Neural progenitor cell (in vitro differentiated cells): Measurements from ENCODE around the gene ZNF471. TPM values are rescaled to one million over a fixed set of nuclear protein-coding genes. Genes with fewer than 3 reads are reported as not detected.

Experiments used
- DNase-seq: peaks from one replicate; pipeline ENCODE4 v3.0.0-alpha.2; 2016; ENCODE audit warnings: low spot score
- H2AFZ ChIP-seq: fragments of 200-600 bp; sonication (generic); replicated peaks from 2 replicates; pipeline ENCODE4 v1.6.1; 2016; ENCODE audit warnings: antibody characterized with exemption
- H3F3A ChIP-seq: fragments of 200-600 bp; sonication (generic); 2 replicates; pipeline ENCODE4 v1.6.1; 2016; ENCODE audit warnings: antibody characterized with exemption, low read depth
- H3K27ac ChIP-seq: fragments of 200-600 bp; sonication (generic); 2 replicates; pipeline ENCODE4 v1.5.1; 2016; ENCODE audit warnings: mild to moderate bottlenecking
- H3K27me3 ChIP-seq: fragments of 200-600 bp; sonication (generic); 2 replicates; pipeline ENCODE4 v1.6.1; 2016; ENCODE audit warnings: mild to moderate bottlenecking, moderate library complexity
- H3K36me3 ChIP-seq: fragments of 200-600 bp; sonication (generic); 2 replicates; pipeline ENCODE4 v1.5.1; 2016
- H3K4me1 ChIP-seq: fragments of 200-600 bp; sonication (generic); 2 replicates; pipeline ENCODE4 v1.6.1; 2016; ENCODE audit warnings: mixed run types
- H3K4me2 ChIP-seq: fragments of 200-600 bp; sonication (generic); 2 replicates; pipeline ENCODE4 v1.6.1; 2016
- H3K4me3 ChIP-seq: fragments of 200-600 bp; sonication (generic); 2 replicates; pipeline ENCODE4 v1.5.1; 2016
- H3K79me2 ChIP-seq: fragments of 200-600 bp; sonication (generic); 2 replicates; pipeline ENCODE4 v1.6.1; 2016; ENCODE audit warnings: low read depth
- H3K9ac ChIP-seq: fragments of 200-600 bp; sonication (generic); 2 replicates; pipeline ENCODE4 v1.6.1; 2016
- H3K9me3 ChIP-seq: fragments of 200-600 bp; sonication (generic); 2 replicates; pipeline ENCODE4 v1.5.1; 2016; ENCODE audit warnings: low read depth
- H4K20me1 ChIP-seq: fragments of 200-600 bp; sonication (generic); 2 replicates; pipeline ENCODE4 v1.6.1; 2016; ENCODE audit warnings: low read depth
- H3K27ac Mint-ChIP-seq: 3 replicates; pipeline ENCODE4 v1.8.0; 2021; ENCODE audit warnings: mixed read lengths
- H3K27me3 Mint-ChIP-seq: 2 replicates; pipeline ENCODE4 v1.8.0; 2022; ENCODE audit warnings: low read depth, mild to moderate bottlenecking, inconsistent platforms, moderate library complexity, mixed read lengths; ENCODE audit not compliant: insufficient read depth
- H3K36me3 Mint-ChIP-seq: 3 replicates; pipeline ENCODE4 v1.8.0; 2021; ENCODE audit warnings: mixed read lengths
- H3K4me1 Mint-ChIP-seq: 3 replicates; pipeline ENCODE4 v1.8.0; 2021; ENCODE audit warnings: mixed read lengths
- H3K4me3 Mint-ChIP-seq: 3 replicates; pipeline ENCODE4 v1.8.0; 2021; ENCODE audit warnings: mild to moderate bottlenecking, moderate library complexity, mixed read lengths
- H3K9me3 Mint-ChIP-seq: 3 replicates; pipeline ENCODE4 v1.8.0; 2020; ENCODE audit warnings: mixed read lengths
- CTCF ChIP-seq: fragments of 200-600 bp; sonication (generic); IDR thresholded peaks from 2 replicates; pipeline ENCODE4 v1.5.1; 2017; ENCODE audit warnings: antibody characterized with exemption, mild to moderate bottlenecking
- EZH2 ChIP-seq: fragments of 200-600 bp; sonication (generic); IDR thresholded peaks from 2 replicates; pipeline ENCODE4 v1.6.1; 2017; ENCODE audit warnings: antibody characterized with exemption, mild to moderate bottlenecking, moderate library complexity
- EZH2phosphoT487 ChIP-seq: fragments of 200-600 bp; sonication (generic); IDR thresholded peaks from 2 replicates; pipeline ENCODE4 v1.6.1; 2017; ENCODE audit warnings: antibody characterized with exemption
- total RNA-seq: library from RNA; depleted of rRNA; stranded (reverse); fragments of >200 nt; gene quantifications from 2 replicates; pipeline ENCODE4 v1.2.3, GENCODE V29; 2015; ENCODE audit warnings: low replicate concordance

Gene ZNF471
- total RNA-seq, result 1.4 and 1.9 TPM in 2 replicates

- peak within 1 kb of the TSS; percentile 62 for H3K9ac ChIP-seq
- Mint-ChIP-seq H3K4me3 (no peak within 1 kb of the TSS), H3K27ac (no peak within 1 kb of the TSS), H3K27me3 (no peaks in the 10 kb centered on the region), H3K9me3 (peaks cover 18% of the 10 kb centered on the region), H3K36me3 (no peaks in the 10 kb centered on the region), H3K4me1 (no peaks in the 10 kb centered on the region)
- H2AFZ ChIP-seq, result peak within 1 kb of the TSS; percentile 92
- peak within 1 kb of the TSS; percentile 85 for H3K27ac ChIP-seq
- DNase-seq, result peak; percentile 96
- TF ChIP-seq CTCF (no peak), EZH2 (no peak), EZH2phosphoT487 (no peak)
- peaks cover 1% of the 10 kb centered on the region for H3K36me3 ChIP-seq
- H3K4me1 ChIP-seq, result no peaks in the 10 kb centered on the region
- H3K79me2 ChIP-seq, result no peaks in the 10 kb centered on the region
- H4K20me1 ChIP-seq, result no peaks in the 10 kb centered on the region
- peaks cover 1% of the 10 kb centered on the region for H3K9me3 ChIP-seq
- H3F3A ChIP-seq, result no peaks in the 10 kb centered on the region
- H3K4me2 ChIP-seq, result peak within 1 kb of the TSS; percentile 75
- no peaks in the 10 kb centered on the region for H3K27me3 ChIP-seq
- H3K4me3 ChIP-seq, result peak within 1 kb of the TSS; percentile 85
Observed at GRCh38 chr19:56507446-56508289, at the start of gene ZNF471. Gene ZNF471, plus strand, starts transcription at chr19:56507855. Its CDS starts 3,717 bp downstream, at chr19:56511572.

GRCh38 chr19:56474308-56474707 lies 33.3 kb upstream of the ZNF471 start:
- no peak overlapping the region for H2AFZ ChIP-seq
- no peak overlapping the region for H3K27ac Mint-ChIP-seq
- no peaks in the 10 kb centered on the region for H3F3A ChIP-seq
- H4K20me1 ChIP-seq, result no peaks in the 10 kb centered on the region
- H3K4me3 ChIP-seq, result no peak overlapping the region
- no peaks in the 10 kb centered on the region for H3K4me1 Mint-ChIP-seq
- no peak overlapping the region for H3K4me3 Mint-ChIP-seq
- peaks cover 53% of the 10 kb centered on the region for H3K9me3 Mint-ChIP-seq
- no peaks in the 10 kb centered on the region for H3K9me3 ChIP-seq
- TF ChIP-seq EZH2, result no peak
- no peak for TF ChIP-seq EZH2phosphoT487
- no peak for TF ChIP-seq CTCF
- no peak overlapping the region for H3K9ac ChIP-seq
- no peak overlapping the region for H3K27ac ChIP-seq
- no peaks in the 10 kb centered on the region for H3K4me1 ChIP-seq
- no peaks in the 10 kb centered on the region for H3K27me3 ChIP-seq
- H3K36me3 ChIP-seq, result no peaks in the 10 kb centered on the region
- H3K27me3 Mint-ChIP-seq, result peaks cover 12% of the 10 kb centered on the region
- H3K4me2 ChIP-seq, result no peak overlapping the region
- peaks cover 22% of the 10 kb centered on the region for H3K79me2 ChIP-seq
- peaks cover 3% of the 10 kb centered on the region for H3K36me3 Mint-ChIP-seq
- no peak for DNase-seq

- Histone ChIP-seq H3K36me3 (no peaks in the 10 kb centered on the region), H3F3A (no peaks in the 10 kb centered on the region), H3K27me3 (no peaks in the 10 kb centered on the region), H3K9me3 (no peaks in the 10 kb centered on the region), H4K20me1 (no peaks in the 10 kb centered on the region), H2AFZ (no peak overlapping the region), H3K4me1 (no peaks in the 10 kb centered on the region), H3K9ac (no peak overlapping the region), H3K79me2 (peaks cover 35% of the 10 kb centered on the region), H3K4me2 (peak overlapping the region; percentile 78), H3K27ac (no peak overlapping the region), H3K4me3 (peak overlapping the region; percentile 60)
- Mint-ChIP-seq H3K4me1 (no peaks in the 10 kb centered on the region), H3K27me3 (peaks cover 8% of the 10 kb centered on the region), H3K4me3 (no peak overlapping the region), H3K9me3 (peaks cover 53% of the 10 kb centered on the region), H3K27ac (no peak overlapping the region), H3K36me3 (peaks cover 3% of the 10 kb centered on the region)
- no peak for DNase-seq
- no peak for TF ChIP-seq EZH2phosphoT487
- no peak for TF ChIP-seq EZH2
- TF ChIP-seq CTCF, result no peak
Observed at GRCh38 chr19:56476093-56476492, 31.6 kb upstream of the ZNF471 start.
